Measurements from ENCODE around the gene TGIF1.

TGIF1 gene

DNA sequence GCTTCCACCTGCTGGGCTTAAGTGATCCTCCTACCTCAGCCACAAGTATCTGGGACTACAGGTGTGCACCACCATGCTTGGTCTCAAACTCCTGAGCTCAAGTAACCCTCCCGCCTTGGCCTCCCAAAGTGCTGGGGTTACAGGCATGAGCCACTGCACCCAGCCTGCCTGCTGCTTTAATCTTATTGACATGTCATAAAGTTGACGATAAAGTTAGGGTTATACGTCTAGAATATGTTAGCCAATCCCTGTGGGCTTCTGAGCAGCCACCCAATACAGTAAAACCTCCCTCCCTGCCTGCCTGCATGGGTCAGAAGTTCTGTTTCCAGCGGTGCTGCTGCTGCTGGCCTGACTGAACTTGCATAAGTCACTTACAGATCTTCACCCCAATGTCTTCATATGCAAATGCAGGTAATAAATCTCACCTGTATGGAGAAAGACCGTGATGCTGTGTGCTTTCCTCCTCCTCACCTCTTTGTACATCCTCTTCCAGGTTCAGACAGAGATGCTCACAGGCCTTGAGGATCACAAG lies 30.1 kb downstream of the TGIF1 start:
- H3K27ac ChIP-seq = no peak overlapping the region
- TF ChIP-seq, protein P1, sequence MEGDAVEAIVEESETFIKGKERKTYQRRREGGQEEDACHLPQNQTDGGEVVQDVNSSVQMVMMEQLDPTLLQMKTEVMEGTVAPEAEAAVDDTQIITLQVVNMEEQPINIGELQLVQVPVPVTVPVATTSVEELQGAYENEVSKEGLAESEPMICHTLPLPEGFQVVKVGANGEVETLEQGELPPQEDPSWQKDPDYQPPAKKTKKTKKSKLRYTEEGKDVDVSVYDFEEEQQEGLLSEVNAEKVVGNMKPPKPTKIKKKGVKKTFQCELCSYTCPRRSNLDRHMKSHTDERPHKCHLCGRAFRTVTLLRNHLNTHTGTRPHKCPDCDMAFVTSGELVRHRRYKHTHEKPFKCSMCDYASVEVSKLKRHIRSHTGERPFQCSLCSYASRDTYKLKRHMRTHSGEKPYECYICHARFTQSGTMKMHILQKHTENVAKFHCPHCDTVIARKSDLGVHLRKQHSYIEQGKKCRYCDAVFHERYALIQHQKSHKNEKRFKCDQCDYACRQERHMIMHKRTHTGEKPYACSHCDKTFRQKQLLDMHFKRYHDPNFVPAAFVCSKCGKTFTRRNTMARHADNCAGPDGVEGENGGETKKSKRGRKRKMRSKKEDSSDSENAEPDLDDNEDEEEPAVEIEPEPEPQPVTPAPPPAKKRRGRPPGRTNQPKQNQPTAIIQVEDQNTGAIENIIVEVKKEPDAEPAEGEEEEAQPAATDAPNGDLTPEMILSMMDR (conservative IDR thresholded peaks at IDR 0.05) = no peak

GRCh38 chr18:3480827-3481573 lies 31.0 kb downstream of the TGIF1 start:
- H3K27ac ChIP-seq = no peak overlapping the region
- TF ChIP-seq, protein P1 (conservative IDR thresholded peaks at IDR 0.05) = no peak

DNA sequence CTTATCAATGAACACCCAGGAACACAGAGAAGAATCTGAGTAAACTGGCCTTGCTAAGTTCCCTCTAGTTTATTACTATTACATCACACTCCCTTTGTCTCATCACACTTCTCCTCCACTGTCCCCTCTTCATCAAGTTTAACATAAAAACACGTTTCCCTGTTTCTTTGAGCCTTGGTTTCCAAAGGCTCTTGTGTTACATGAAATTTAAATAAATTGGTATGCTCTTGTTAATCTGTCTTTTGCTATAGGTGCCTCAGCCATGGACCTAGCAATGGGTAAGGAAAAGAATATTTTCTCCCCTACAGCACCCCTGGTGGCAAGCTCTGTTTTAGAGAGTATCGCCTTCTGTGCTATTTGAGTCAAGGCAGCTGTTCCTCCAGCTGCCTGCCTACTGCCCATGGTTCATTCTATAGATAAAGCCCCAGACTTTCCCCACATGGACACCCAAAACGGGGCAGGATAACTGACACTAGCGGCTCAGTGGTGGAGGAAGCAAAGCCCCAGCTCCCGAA lies 31.8 kb downstream of the TGIF1 start:
- no peak overlapping the region for H3K27ac ChIP-seq
- TF ChIP-seq, protein P1 (conservative IDR thresholded peaks at IDR 0.05) = peak; percentile 37; the same call in 1 of the 2 replicates

DNA sequence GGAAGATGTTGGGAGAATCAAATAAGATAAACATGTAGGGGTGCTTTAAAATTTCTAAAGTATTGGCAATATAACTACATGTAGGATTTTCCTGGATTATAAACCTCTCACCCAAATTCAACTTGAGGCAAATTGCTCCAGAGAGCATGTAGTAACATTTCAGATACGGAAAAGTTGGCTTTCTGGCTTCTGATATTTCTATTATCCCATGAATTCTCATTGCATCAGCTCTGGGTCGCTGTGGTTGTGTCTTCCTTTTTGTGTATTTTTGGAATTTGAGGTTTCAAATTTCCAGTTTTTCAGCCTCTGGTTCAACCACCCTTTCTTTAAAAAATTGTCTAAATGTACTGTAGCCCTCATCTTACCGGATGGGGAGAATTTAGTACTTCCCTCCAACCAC lies 32.3 kb downstream of the TGIF1 start:
- no peak overlapping the region for H3K27ac ChIP-seq
- TF ChIP-seq, protein P1 (conservative IDR thresholded peaks at IDR 0.05) = no peak

DNA sequence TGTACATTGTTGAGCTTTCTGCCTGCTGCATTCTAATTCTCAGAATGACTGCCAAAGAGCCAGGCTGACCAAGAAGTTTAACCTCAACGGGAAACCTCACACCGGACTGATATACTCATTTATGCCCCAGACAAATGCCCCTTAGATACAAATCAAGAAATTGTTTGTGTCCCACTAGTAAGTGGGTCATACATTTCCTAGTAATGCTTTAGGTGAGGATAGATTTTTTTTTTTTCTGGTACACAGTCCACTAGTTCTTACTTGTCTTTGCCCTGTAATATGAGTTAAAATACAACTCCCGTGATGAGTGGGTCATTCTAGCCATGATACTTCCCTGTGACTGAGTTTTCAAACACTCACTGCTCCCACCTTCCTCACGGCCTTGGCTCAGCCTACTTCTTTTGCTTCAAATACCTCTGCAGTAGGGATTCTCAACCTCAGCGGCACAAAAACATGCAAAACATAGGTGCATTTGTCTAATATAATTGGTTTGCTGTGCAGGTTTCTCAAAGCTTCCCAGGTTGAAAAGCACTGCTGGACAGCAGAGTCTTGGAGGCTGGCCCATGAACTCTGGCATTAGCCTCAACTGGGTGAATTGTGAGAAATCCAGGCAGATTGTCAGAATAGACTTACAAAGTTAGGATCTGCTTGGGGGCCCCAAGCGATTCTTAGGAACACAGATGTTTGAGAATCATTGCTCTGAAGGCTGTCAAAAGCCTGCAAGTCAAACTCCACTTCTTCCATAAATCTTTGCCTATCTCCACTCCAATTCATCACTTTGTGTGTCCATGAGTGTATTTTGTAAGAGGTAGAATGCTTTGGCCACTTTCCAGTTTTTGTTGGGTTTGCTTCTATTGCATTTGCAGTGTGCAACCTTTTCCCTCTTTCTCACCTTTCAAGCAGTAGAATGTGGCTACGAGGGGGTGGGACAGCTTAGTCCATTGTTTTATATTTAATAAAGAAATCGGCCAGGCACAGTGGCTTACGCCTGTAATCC lies 35.5 kb downstream of the TGIF1 start:
- H3K27ac ChIP-seq = no peak overlapping the region
- TF ChIP-seq, protein P1 (conservative IDR thresholded peaks at IDR 0.05) = no peak

DNA sequence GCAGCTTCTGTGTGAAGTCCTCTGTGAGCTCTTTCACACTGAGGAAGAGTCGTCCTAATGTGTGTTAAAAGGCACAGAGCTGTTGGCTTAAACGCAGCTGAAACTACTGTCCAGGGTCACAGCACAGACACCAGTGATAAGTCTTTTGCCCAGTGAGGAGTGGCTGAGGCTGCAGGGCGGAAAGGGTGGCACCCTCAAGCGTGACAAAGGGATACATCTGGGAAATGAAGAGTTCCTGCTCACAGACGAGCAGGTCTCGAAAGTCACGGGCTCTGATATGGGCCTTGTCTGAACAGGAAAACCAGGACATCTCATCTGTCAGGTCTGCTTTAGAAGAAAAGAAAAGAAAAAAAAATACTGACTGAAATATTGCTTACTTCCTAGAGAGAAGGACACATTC lies 36.5 kb downstream of the TGIF1 start:
- H3K27ac ChIP-seq = no peak overlapping the region
- TF ChIP-seq, protein P1 (conservative IDR thresholded peaks at IDR 0.05) = no peak

DNA sequence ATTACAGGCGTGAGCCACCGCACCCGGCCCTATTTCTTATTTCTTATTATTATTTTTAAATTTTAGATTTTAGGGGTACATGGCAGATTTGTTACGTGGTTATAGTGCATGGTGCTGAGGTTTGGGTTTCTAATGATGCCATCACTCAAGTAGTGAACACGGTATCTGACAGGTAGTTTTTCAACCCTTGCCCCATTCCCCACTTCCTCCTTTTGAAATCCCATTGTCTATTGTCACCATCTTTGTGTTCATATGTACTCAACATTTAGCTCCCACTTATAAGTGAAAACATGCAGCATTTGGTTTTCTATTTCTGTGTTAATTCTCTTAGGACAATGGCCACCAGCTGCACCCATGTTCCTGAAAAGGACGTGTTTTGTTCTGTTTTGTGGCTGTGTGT lies 39.5 kb downstream of the TGIF1 start:
- TF ChIP-seq, protein P1 (conservative IDR thresholded peaks at IDR 0.05) = no peak

More for the DNA sequence above, 39.5 kb downstream of the TGIF1 start:
- H3K27ac ChIP-seq = no peak overlapping the region

Measured in VCaP (cell line).